GM19240 (cell line): Measurements from ENCODE around the gene ITPR2.
"Not testable (repeated sequence)": the region's sequence is repeated elsewhere in the genome, so short reads cannot be mapped to it uniquely, and the experiment has no call there.

Experiments used
- DNase-seq: peaks from one replicate; pipeline ENCODE4 v3.0.0; 2011; ENCODE audit warnings: low spot score; ENCODE audit not compliant: insufficient read length

ITPR2 gene

DNA sequence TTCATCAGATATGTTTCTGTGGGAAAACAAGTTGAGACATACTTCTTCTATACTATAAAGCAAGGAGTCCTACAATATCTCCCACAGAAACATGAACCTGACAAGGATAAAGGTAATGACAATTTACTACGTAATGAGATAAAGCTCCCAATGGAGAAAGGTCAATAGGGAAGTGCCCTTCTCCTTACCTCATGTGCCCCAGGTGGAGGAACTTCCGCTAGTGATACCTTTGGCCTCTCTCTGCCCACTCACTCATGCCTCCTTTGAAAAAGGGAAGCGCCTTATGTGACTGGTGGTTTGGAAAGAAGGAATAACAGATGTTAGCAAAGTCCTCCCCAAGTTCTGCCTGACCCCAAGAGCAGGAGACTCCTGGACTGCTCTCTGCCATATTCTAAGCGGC is 305.3 kb downstream of the ITPR2 start:
- DNase-seq = no peak

DNA sequence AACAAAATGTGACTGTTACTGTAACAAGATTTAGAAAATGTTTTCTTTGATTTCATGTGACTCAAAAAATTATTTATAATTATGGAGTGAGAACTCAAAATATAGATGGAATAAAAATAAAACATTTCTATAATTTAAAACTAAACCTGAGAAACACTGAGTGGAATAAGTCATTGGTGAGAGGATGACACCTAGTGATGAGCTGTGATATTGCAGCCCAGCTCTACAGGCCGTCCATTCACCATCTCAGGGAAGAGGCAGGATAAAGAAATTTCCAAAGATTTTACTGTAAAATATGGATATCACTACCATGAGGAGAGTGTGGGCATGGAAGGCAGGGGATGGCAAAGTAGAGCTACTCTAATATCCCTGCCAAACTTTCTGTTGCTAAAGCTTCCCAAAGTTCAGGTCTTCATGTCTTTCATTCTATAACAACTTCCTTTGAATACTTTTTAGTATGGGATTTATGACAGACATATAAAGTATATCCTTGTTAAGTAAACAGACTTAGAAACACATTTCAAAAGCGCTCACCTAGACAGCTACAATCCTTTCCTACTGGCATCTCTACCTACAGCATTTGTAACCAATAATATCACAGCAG is 308.0 kb downstream of the ITPR2 start:
- no peak for DNase-seq

DNA sequence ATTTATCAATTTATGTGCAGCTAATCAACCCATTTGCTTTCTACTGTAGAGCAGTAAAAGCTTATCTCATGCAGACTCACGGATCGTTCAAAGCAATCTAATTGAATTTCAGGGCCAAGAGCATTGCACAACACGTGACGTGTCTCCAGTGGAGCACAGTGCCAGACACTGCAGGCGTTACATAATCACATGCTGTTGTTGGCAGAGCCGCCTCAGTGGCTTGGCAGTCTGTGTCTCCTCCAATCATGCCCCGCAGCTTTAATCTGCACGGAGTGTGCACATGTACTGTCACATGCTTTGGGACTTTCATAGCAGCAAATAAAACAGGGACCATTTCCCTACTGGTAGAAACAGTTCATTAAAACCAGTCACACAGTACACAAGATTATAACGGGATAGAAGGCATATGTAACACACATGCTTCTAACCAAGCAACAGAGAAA is 309.3 kb downstream of the ITPR2 start:
- no peak for DNase-seq

DNA sequence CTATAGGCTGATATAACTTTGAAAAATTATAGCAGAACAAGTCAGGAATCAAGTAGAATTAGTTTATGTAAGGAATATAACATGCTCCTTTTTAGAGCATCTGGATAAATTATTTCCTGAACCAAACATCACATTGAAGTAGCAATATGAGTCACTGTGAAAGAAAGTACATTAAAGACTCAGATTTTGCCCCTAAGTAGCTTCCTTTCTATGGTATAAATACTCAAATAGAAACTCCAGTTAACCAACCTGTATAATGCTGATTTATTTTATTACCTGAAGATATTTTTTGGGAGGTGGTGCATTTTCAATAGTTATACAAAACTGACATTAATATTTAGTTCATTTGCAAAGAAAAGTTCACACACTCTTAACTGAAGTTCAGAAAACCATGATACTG is 312.1 kb downstream of the ITPR2 start:
- no peak for DNase-seq

DNA sequence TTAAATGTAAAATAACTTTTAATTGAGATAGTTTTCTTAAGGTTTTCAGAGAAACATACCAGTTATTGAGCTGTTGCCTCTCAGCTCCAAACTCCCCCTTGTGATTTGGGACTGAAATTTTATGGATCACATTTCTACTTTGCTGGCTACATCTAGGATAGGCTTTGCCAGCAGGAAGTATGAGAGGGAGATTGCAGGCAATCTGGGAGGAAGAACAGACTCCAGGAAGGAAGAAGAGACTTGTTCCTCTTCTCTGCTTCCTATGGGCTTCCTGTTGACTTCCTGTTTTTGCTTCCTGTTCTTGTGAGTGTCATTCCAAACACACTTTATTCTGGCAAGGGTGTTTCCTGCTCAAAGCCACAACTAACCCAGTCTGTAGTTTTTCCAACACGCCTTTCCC is 312.9 kb downstream of the ITPR2 start:
- no peak for DNase-seq

DNA sequence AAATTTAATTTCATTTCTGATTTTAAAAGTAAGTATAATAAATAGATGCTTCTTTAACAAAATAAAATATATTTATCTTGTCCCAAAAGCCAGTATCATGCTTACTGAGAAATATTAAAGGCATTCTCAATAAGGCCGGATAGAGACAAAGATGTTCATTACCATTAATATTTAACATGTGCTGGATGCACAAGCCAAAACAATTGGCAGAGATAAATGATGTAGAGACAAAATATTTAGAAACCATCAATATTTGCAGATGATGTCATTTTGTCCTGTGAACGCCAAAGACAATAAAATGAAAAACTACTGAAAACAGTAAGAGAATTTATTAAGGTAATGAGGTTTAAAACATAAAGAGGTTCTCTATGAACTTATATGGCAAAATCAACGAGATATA is 313.5 kb downstream of the ITPR2 start:
- DNase-seq = no peak

DNA sequence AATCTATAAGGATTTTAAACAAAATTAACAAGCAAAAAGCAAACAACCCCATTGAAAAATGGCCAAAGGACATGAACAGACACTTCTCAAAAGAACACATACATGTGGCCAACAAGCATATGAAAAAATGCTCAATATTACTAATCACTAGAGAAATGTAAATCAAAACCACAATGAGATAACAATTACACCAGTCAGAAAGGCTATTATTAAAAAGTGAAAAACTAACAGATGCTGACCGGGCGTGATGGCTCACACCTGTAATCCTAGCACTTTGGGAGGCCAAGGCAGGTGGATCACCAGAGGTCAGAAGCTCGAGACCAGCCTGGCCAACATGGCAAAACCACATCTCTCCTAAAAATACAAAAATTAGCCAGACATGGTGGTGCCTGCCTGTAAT is 315.7 kb downstream of the ITPR2 start:
- DNase-seq = not testable (repeated sequence)

DNA sequence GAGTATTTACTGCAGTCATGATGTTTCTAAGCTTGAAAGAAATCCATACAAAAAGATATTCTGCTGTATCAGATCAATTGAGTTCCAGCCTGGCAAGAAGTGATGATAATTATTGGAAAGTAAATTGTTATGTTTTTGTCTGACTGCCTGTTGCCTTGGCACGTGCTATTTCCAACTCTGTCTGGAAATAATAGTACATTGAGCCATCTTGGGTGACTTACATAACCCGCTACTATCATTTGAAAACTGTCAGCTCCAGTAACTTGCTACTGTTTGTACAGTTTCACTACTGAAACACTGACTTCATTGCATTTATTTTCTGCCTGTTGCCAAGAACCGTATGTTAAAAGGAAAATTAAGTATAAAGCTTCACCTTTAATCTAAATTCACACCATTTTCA is 318.6 kb downstream of the ITPR2 start:
- no peak for DNase-seq

DNA sequence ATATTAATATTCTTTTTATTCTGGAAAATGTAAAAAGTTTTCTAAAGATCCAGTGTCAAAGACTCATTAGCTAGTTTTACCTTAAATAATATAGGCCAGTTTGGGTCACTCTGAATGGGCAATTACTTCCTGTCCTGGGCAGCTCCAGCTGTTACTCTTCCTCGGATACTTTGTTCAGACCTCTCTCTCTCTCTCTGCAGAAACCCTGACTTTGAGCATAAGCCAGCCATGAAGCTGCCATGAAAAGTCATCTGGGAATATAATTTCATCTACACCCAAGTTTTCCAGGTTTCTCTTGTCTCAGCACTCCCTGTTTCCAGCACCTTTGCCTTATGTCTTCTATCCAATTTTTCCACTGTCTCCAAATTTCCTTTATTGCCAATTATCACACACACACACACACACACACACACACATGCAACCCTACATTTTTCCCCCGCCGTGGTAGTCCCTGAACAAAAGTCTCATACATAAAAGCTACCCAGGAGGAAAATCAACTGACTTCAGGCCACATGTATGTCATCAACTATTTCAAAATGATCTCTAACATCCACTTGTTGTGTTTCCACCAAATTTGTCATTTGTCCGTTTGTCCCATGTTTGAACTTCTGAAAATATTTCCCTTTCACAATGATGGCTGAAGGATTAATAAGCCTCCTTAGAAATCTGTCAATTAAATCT is 319.5 kb downstream of the ITPR2 start:
- no peak for DNase-seq

DNA sequence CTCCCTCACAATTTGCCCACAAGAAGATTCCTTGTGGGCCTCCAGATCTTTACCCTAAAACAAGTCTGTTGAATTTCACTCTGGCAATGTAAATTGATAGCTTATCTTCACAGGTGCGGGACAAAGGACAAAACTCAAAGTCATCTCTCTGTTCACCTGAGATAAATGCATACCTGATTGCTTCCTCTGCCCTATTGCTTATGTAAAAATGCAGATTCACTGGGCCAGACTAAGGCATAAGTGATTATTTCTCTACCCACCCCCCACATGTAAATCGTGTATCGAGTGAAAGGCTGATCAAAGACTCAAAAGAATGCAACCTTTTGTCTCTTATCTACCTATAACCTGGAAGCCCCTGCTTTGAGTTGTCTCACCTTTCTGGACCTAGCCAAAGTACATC is 320.8 kb downstream of the ITPR2 start:
- no peak for DNase-seq

DNA sequence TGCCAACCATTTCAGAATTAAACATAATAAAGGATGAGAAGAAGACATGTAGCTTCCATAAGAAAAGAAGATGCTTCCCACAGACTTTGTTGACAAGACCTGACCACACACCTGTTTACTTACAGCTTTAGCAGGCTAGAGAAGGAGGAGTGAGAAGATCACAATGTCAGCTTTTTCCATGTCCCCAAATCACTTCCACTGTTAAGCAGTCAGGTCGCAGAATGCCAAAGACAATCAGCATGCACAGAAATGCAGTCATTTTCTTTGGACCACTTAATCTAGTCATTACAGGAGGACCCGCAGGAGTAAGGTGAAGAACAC is 322.7 kb downstream of the ITPR2 start:
- DNase-seq = no peak

DNA sequence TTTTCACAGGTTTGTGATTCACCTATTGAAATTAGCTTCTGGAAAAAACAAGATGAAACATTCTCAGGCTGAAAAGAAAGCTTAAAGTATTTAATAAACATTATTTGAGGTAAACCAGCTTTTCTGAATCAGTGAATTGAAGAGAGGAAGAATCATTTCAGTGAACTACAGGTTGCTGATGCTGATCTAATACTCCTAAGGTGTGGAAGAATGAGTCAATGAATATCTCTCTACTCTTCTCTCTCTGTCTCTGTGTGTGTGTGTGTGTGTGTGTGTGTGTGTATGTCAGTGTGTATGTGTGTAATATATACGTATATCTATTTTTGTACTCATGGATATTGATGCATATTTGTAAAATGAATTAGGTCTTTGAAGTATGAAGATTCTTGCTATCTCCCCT is 325.4 kb downstream of the ITPR2 start:
- DNase-seq = no peak

DNA sequence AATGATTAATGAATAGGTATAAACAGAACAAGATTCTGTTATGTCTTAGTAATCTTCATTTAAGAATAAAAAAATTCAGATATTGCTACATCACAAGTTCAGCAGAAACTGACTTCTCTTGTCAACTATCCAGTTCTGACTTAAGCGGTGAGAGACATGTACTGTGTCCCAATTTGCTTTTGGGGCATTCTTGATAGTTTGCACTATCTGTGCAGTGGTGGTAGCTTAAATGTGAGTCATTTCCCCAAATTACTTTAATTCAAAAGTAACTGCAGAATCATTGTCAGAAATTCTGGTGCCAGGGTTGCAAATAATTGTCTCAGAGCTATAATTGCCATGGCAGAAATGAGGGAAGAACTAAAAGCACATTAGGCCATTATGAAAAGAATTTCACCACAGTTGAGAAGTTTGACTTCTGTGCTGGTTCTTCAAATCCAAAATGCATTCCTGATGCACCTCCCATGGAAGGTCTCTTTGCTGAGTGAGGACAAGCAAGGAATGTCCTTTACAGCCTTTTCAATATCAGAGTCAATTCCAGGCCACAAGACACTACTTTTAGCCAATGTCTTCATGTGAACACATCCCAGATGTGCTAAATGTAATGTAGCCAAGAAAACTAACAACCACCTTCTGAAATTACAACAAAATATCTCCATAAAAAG is 332.9 kb downstream of the ITPR2 start:
- no peak for DNase-seq

DNA sequence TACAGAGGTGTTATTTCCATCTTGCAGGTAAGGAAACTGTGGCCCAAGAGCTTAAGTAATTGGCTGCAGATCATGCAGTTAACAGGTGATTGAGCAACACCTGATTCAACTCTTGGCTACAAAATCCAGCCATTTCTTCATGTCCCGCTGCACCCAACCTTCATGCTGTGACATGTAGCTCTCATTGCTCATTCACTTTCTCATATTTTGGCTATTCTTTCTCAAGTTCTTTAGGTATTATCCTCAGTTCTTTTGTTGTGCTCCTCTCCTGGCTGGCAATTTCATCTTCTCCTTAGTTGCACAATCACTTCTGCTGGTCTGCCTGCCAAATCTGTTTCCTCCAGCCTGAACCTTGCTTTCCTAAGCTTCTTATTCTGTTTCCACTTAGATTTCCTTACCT is 336.8 kb downstream of the ITPR2 start:
- no peak for DNase-seq

DNA sequence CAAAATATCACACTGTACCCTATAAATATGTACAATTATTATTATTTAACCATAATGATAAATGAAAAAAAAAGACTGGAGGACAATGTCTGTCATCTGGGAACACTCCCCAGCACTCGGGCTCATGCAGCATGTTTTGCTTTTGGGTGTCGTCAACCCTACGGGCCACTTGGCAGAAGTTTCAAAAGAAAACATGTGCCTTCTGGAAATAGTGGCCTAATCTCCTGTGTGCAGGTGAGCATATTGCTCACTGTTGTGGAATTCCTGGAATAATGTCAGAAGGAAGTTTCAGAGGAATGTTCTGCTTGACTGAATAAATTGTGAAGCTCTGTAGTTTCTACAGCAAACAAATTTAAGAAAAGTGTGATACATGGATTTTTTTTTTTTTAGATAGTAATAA is 339.3 kb downstream of the ITPR2 start:
- no peak for DNase-seq

DNA sequence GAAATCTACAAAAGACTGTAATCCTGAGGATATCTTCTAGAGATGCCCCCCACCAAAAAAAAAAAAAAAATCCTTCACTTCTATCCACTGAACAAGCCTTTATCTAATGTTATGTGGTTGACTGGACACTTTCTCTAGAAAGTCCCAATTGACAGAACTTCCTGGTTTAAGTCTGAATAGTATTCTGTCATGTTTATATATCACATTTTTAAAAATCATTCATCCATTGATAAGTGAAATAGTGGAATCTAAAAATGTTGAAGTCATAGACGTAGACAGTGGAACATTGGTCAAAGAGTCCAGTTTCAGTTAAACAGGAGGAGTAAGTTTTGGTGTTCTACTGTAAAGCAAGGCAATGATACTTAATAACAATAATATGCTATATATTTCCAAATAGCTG is 340.6 kb downstream of the ITPR2 start:
- no peak for DNase-seq

DNA sequence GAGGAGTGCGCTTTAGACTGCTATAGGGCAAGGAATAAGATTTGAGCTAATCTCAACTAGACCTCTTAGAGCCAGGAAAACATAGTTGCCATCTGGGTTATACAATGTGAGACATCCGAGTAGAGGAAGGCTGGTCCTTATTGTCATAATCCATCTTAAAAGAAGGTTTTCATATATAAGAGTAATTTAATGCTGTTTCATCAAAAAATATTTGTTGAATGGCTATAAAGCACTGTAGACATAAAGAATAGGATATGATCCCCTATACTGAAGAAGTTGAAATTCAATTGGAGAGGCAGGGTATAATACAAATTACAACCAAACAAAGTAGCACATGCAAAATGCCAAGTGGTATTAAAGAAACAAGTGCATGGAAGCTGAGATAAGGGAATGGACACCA is 343.1 kb downstream of the ITPR2 start:
- DNase-seq = no peak

DNA sequence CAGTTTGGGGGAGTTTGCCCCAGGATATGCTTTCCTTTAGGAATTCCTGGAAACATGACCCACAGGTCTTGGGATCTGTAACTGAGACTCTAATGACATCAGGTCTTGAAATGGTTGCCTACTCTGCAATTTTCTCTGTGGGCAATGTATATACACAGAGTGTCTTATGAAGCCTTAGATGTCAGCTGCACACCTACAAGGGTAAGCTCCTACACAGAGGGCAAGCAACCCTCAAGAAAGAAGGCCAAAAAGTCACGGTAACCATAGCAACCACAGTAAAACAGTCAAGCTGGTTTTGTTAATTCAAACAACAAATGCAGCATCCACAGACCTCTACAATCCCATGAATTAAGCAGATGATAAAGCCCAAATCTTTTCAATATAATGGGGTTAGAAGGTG is 344.6 kb downstream of the ITPR2 start:
- no peak for DNase-seq

DNA sequence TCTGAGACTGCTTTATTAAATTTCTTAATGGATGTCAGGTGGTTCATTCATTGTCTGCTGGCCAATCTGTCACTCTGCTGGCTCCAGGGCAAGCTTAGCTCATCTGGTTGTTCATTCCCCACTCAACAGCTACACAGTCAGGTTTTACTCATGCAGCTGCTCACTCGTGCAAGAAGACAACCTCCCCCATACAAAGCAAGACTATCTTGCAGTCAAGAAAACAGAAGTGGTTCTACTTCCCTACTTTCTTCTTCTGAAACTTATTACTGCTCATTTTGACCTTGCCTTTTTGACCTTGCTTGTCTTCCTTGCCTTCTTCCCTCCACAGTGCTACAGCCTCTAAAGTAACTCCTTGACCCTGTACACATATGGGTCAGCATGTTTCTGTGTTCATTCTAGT is 359.7 kb downstream of the ITPR2 start:
- peak; percentile 32 for DNase-seq

DNA sequence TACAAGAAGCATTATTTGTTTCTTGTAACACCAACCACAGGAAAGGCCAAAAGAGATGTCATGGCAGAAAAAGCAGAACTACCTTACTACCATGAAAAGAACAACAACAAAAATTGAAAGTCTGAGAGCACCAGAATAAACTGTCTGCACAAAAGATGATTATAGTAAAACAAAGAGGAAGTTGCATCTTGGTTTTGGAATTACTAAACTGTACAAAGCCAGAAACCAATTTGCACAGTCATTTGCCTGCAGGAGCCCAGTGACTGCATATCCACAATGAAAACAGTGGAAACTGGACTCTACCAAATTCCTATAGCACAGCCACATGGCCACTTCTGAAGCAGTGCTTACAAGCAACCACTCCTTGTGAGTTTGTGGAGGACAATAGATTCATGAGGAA is 361.4 kb downstream of the ITPR2 start:
- DNase-seq = peak; percentile 36

DNA sequence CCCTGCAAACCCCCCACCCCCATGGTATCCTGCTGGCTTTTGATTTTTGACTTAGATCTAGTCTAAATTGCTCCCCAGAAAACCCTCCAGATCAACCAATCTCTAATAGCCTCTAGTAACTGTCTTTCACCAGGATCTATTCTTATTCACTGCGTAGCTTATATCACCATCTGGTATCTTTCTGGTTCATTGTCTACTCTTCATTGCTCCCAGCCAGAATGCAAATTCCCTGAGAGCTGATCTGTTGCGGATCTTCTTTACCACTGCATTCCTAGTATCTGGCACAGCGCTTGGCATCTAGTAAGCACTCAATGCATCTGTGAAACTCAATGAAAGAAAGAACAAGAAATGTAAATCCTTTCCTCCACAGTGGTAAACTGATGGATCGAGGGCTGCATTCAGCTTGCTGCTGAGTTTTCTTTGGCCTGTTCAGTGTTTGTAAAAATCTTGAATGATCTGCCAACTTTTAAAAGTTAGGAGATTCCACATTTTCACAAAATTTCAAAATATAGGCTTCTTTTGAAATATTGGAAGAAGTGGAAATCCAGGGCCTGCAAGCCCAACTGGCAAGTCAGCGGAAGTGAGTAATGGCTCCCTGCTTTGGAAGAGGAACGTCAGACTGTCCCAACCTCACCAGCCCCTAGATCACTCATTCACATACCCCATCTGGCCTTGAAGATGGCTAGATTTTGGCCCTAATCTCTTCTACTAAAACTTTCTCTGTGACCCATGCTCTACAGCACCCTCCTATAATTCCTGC is 363.4 kb downstream of the ITPR2 start:
- DNase-seq = no peak

DNA sequence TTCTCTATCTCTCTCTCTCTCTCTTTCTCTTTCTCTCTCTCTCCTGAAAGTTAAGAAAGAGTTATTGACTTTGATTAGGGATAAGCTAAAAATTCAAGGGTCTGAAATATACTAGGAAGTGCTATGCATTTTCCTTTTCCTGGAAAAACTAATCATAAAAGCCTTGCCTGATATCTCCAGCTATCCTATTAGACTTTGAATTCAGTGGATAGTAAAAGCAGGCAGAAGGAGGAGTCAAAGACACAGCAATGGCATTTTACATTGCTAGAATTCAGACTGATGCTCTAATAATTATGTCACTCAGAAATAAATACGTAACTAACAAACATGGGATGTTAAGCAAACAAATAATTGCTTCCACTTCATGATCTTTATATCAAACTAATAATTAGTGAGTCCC is 365.6 kb downstream of the ITPR2 start:
- no peak for DNase-seq
